Endodermal cell (in vitro differentiated cells): ENCODE data around the gene ITGA11. TPM values are rescaled to one million over a fixed set of nuclear protein-coding genes. Genes with fewer than 3 reads are reported as not detected.

Experiments used
- DNase-seq: peaks from one replicate; pipeline ENCODE4 v3.0.0-alpha.2; 2017
- H3K27ac ChIP-seq: 2 replicates; pipeline ENCODE4 v1.5.1; 2013; ENCODE audit warnings: mild to moderate bottlenecking, low read depth, low read length, moderate library complexity
- H3K27me3 ChIP-seq: 2 replicates; pipeline ENCODE4 v1.6.1; 2013; ENCODE audit warnings: mild to moderate bottlenecking, low read length, moderate library complexity; ENCODE audit not compliant: insufficient read depth, control insufficient read depth, poor library complexity, severe bottlenecking
- H3K36me3 ChIP-seq: 2 replicates; pipeline ENCODE4 v1.7.0; 2013; ENCODE audit warnings: mild to moderate bottlenecking, low read length, moderate library complexity; ENCODE audit not compliant: control insufficient read depth, insufficient read depth
- H3K4me1 ChIP-seq: one replicate; pipeline ENCODE4 v1.7.0; 2013; ENCODE audit warnings: low read length; ENCODE audit not compliant: control insufficient read depth, insufficient read depth
- H3K4me3 ChIP-seq: 2 replicates; pipeline ENCODE4 v1.5.1; 2013; ENCODE audit warnings: mild to moderate bottlenecking, low read length, moderate library complexity
- H3K9ac ChIP-seq: 2 replicates; pipeline ENCODE4 v1.6.1; 2013; ENCODE audit warnings: mild to moderate bottlenecking, low read length, moderate library complexity; ENCODE audit not compliant: poor library complexity, severe bottlenecking; ENCODE audit errors: extremely low read depth
- H3K9me3 ChIP-seq: 2 replicates; pipeline ENCODE4 v1.6.1; 2013; ENCODE audit warnings: mild to moderate bottlenecking, low read length, moderate library complexity; ENCODE audit not compliant: control insufficient read depth
- H3K27ac Mint-ChIP-seq: 2 replicates; pipeline ENCODE4 v1.8.0; 2020; ENCODE audit warnings: mixed read lengths
- H3K27me3 Mint-ChIP-seq: 2 replicates; pipeline ENCODE4 v1.8.0; 2021; ENCODE audit warnings: mild to moderate bottlenecking, mixed read lengths; ENCODE audit not compliant: insufficient read depth
- H3K36me3 Mint-ChIP-seq: 2 replicates; pipeline ENCODE4 v1.8.0; 2020; ENCODE audit warnings: low read depth, mixed read lengths
- H3K4me1 Mint-ChIP-seq: 2 replicates; pipeline ENCODE4 v1.8.0; 2020; ENCODE audit warnings: mixed read lengths
- H3K4me3 Mint-ChIP-seq: 2 replicates; pipeline ENCODE4 v1.8.0; 2020; ENCODE audit warnings: mild to moderate bottlenecking, moderate library complexity, mixed read lengths
- H3K9me3 Mint-ChIP-seq: 2 replicates; pipeline ENCODE4 v1.8.0; 2020; ENCODE audit warnings: mild to moderate bottlenecking, mixed read lengths
- CTCF ChIP-seq: fragments of 200-600 bp; sonication (generic); conservative IDR thresholded peaks from 2 replicates; pipeline ENCODE4 v1.5.0; 2021; ENCODE audit warnings: antibody characterized with exemption, mild to moderate bottlenecking
- WGBS, 2 experiments: methylation state at CpG; one replicate each; pipeline versions ENCODE4 v1.1.5 to v1.1.7; 2013; ENCODE audit warnings: missing lambda C conversion rate in 2 of 2, mixed read lengths in 1 of 2; ENCODE audit not compliant: insufficient coverage in 1 of 2, insufficient read length in 1 of 2; 5-methylcytosine and 5-hydroxymethylcytosine counted together
- total RNA-seq, 2 donors: library from RNA; stranded (reverse); fragmentation: NEBNext Ultra II Directional in 1 of 2; extraction: Animal tissue kit (Norgen Biotek cat#: 25700) in 1 of 2; gene quantifications; 2 replicates in 1 of 2; 3 replicates in 1 of 2; pipeline ENCODE4 v1.2.1, GENCODE V29; 2021

The ITGA11 gene
- total RNA-seq, 2 donors from 2014 or later, result 0.35 to 1.4 TPM

- H3K27ac ChIP-seq, result no peak overlapping the region
- no peak overlapping the region for H3K9ac ChIP-seq
- H3K36me3 ChIP-seq, result no peaks in the 10 kb centered on the region
- Mint-ChIP-seq H3K4me1 (peaks cover 20% of the 10 kb centered on the region), H3K36me3 (no peaks in the 10 kb centered on the region), H3K27me3 (peaks cover 1% of the 10 kb centered on the region), H3K9me3 (no peaks in the 10 kb centered on the region), H3K27ac (no peak overlapping the region), H3K4me3 (no peak overlapping the region)
- H3K9me3 ChIP-seq, result no peaks in the 10 kb centered on the region
- peaks cover 4% of the 10 kb centered on the region for H3K4me1 ChIP-seq
- H3K4me3 ChIP-seq, result no peak overlapping the region
- no peak for TF ChIP-seq CTCF
- peaks cover 4% of the 10 kb centered on the region for H3K27me3 ChIP-seq
- WGBS, 2 experiments, result 96% methylated on average over 4 to 7 of the region's 7 CpGs
- DNase-seq, result no peak
Observed at GRCh38 chr15:68415061-68415460, 16.9 kb downstream of the ITGA11 start.

DNA sequence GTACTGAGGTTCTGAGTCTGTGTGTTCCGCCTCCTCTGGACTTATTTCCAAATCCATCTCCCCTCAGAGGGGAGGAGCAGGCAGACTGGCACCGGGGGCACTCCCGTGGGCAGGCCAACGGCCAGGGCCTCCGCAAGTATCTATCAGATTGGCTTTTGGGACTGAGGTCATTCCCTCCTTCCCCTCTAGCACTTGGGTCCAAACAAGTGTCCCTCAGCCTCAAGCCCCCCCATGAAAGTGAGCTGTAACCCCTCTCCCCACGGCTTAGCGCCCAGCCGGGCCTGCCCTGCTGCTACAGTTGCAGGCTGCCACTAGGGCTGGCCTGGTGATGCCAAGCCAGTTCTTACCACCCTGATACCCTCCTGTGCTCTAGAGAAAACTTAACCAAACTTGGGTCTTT, 17.4 kb downstream of the ITGA11 start:
- no peak overlapping the region for H3K4me3 Mint-ChIP-seq
- WGBS, 2 experiments, result 93 to 94% methylated on average over 6 to 8 of the region's 8 CpGs
- no peaks in the 10 kb centered on the region for H3K9me3 Mint-ChIP-seq
- Histone ChIP-seq H3K36me3 (no peaks in the 10 kb centered on the region), H3K27me3 (peaks cover 4% of the 10 kb centered on the region), H3K9me3 (no peaks in the 10 kb centered on the region), H3K27ac (no peak overlapping the region), H3K4me1 (peaks cover 4% of the 10 kb centered on the region), H3K4me3 (no peak overlapping the region), H3K9ac (no peak overlapping the region)
- H3K36me3 Mint-ChIP-seq, result no peaks in the 10 kb centered on the region
- H3K27ac Mint-ChIP-seq, result no peak overlapping the region
- DNase-seq, result no peak
- H3K4me1 Mint-ChIP-seq, result peaks cover 17% of the 10 kb centered on the region
- H3K27me3 Mint-ChIP-seq, result peaks cover 5% of the 10 kb centered on the region
- TF ChIP-seq CTCF, result no peak

- Mint-ChIP-seq H3K36me3 (no peaks in the 10 kb centered on the region), H3K4me1 (peaks cover 13% of the 10 kb centered on the region), H3K4me3 (no peak overlapping the region), H3K9me3 (no peaks in the 10 kb centered on the region), H3K27me3 (peaks cover 5% of the 10 kb centered on the region), H3K27ac (no peak overlapping the region)
- 91 to 95% methylated on average over 2 to 3 of the region's 3 CpGs for WGBS, 2 experiments
- peak; percentile 17 for DNase-seq
- H3K4me3 ChIP-seq, result no peak overlapping the region
- peaks cover 4% of the 10 kb centered on the region for H3K27me3 ChIP-seq
- H3K36me3 ChIP-seq, result no peaks in the 10 kb centered on the region
- no peak overlapping the region for H3K27ac ChIP-seq
- no peaks in the 10 kb centered on the region for H3K9me3 ChIP-seq
- TF ChIP-seq CTCF, result no peak
- no peak overlapping the region for H3K9ac ChIP-seq
- H3K4me1 ChIP-seq, result peaks cover 4% of the 10 kb centered on the region
Observed at GRCh38 chr15:68414206-68414555, 17.8 kb downstream of the ITGA11 start.
